H9 (cell line): Measurements from ENCODE around the gene DUSP16. TPM values are rescaled to one million over a fixed set of nuclear protein-coding genes. Genes with fewer than 3 reads are reported as not detected.

Experiments used
- DNase-seq: peaks from one replicate; pipeline ENCODE4 v3.0.0-alpha.2; 2017
- H2AFZ ChIP-seq: one replicate; pipeline ENCODE4 v1.6.1; 2013; ENCODE audit warnings: mild to moderate bottlenecking, low read length, control low read depth, moderate library complexity
- H2AK5ac ChIP-seq: 2 replicates; pipeline ENCODE4 v1.6.1; 2013; ENCODE audit warnings: low read length, control low read depth, mixed read lengths; ENCODE audit not compliant: insufficient read length
- H2BK120ac ChIP-seq: one replicate; pipeline ENCODE4 v1.6.1; 2013; ENCODE audit warnings: low read depth, mild to moderate bottlenecking, low read length, control low read depth, inconsistent platforms; ENCODE audit not compliant: poor library complexity, severe bottlenecking
- H2BK12ac ChIP-seq: 2 replicates; pipeline ENCODE4 v1.6.1; 2013; ENCODE audit warnings: low read length, control low read depth, mixed read lengths, low read depth; ENCODE audit not compliant: insufficient read length
- H2BK15ac ChIP-seq: 2 replicates; pipeline ENCODE4 v1.6.1; 2013; ENCODE audit warnings: low read depth, low read length, control low read depth
- H2BK20ac ChIP-seq: one replicate; pipeline ENCODE4 v1.6.1; 2013; ENCODE audit warnings: low read depth, mild to moderate bottlenecking, low read length, control low read depth, inconsistent platforms; ENCODE audit not compliant: poor library complexity, severe bottlenecking
- H2BK5ac ChIP-seq: 2 replicates; pipeline ENCODE4 v1.6.1; 2013; ENCODE audit warnings: low read length, control low read depth, mixed read lengths; ENCODE audit not compliant: insufficient read length
- H3K14ac ChIP-seq: 2 replicates; pipeline ENCODE4 v1.6.1; 2013; ENCODE audit warnings: low read length, control low read depth; ENCODE audit not compliant: insufficient read depth
- H3K18ac ChIP-seq: 2 replicates; pipeline ENCODE4 v1.6.1; 2013; ENCODE audit warnings: low read depth, mild to moderate bottlenecking, mixed read lengths, low read length, control low read depth; ENCODE audit not compliant: insufficient read length
- H3K23ac ChIP-seq: 2 replicates; pipeline ENCODE4 v1.6.1; 2013; ENCODE audit warnings: low read length, control low read depth, mixed read lengths, low read depth; ENCODE audit not compliant: insufficient read length
- H3K23me2 ChIP-seq: 2 replicates; pipeline ENCODE4 v1.6.1; 2013; ENCODE audit warnings: low read depth, mild to moderate bottlenecking, mixed read lengths, low read length, control low read depth; ENCODE audit not compliant: insufficient read length, poor library complexity, severe bottlenecking
- H3K27ac ChIP-seq: 2 replicates; pipeline ENCODE4 v1.5.1; 2013; ENCODE audit warnings: low read length, control low read depth, mixed read lengths, low read depth; ENCODE audit not compliant: insufficient read length
- H3K27me3 ChIP-seq: 2 replicates; pipeline ENCODE4 v1.6.1; 2013; ENCODE audit warnings: low read length, control low read depth, inconsistent platforms; ENCODE audit not compliant: insufficient read depth
- H3K4ac ChIP-seq: 2 replicates; pipeline ENCODE4 v1.6.1; 2013; ENCODE audit warnings: low read depth, mild to moderate bottlenecking, control low read depth, inconsistent platforms, low read length, moderate library complexity
- H3K4me1 ChIP-seq: 2 replicates; pipeline ENCODE4 v1.6.1; 2013; ENCODE audit warnings: low read length, control low read depth, inconsistent platforms; ENCODE audit not compliant: insufficient read depth
- H3K4me2 ChIP-seq: 2 replicates; pipeline ENCODE4 v1.6.1; 2013; ENCODE audit warnings: low read length, control low read depth, mixed read lengths; ENCODE audit not compliant: insufficient read length, insufficient read depth
- H3K56ac ChIP-seq: 2 replicates; pipeline ENCODE4 v1.6.1; 2013; ENCODE audit warnings: low read depth, mild to moderate bottlenecking, mixed read lengths, low read length, control low read depth; ENCODE audit not compliant: insufficient read length
- H3K79me1 ChIP-seq: 2 replicates; pipeline ENCODE4 v1.6.1; 2013; ENCODE audit warnings: low read depth, mild to moderate bottlenecking, moderate library complexity, low read length, control low read depth, inconsistent platforms; ENCODE audit not compliant: insufficient read depth, poor library complexity, severe bottlenecking
- H3K79me2 ChIP-seq: 2 replicates; pipeline ENCODE4 v1.6.1; 2013; ENCODE audit warnings: low read length, control low read depth, inconsistent platforms; ENCODE audit not compliant: insufficient read depth
- H3K9ac ChIP-seq: 2 replicates; pipeline ENCODE4 v1.6.1; 2013; ENCODE audit warnings: low read length, control low read depth, mixed read lengths; ENCODE audit not compliant: insufficient read length; ENCODE audit errors: extremely low read depth
- H3K9me3 ChIP-seq: one replicate; pipeline ENCODE4 v1.6.1; 2013; ENCODE audit warnings: low read depth, low read length, inconsistent platforms; ENCODE audit not compliant: control insufficient read depth
- H3T11ph ChIP-seq: one replicate; pipeline ENCODE4 v1.6.1; 2013; ENCODE audit warnings: mild to moderate bottlenecking, low read length, control low read depth, inconsistent platforms
- H4K20me1 ChIP-seq: one replicate; pipeline ENCODE4 v1.6.1; 2013; ENCODE audit not compliant: control insufficient read depth, insufficient read length, insufficient read depth
- H4K5ac ChIP-seq: 2 replicates; pipeline ENCODE4 v1.6.1; 2013; ENCODE audit warnings: low read depth, mild to moderate bottlenecking, mixed read lengths, low read length, control low read depth; ENCODE audit not compliant: insufficient read length
- H4K8ac ChIP-seq: replicated peaks from 2 replicates; pipeline ENCODE4 v1.6.1; 2013; ENCODE audit warnings: low read length, control low read depth, mixed read lengths, low read depth; ENCODE audit not compliant: insufficient read length
- H4K91ac ChIP-seq: 2 replicates; pipeline ENCODE4 v1.6.1; 2013; ENCODE audit warnings: low read depth, mild to moderate bottlenecking, moderate library complexity, mixed read lengths, low read length, control low read depth; ENCODE audit not compliant: insufficient read length
- H3K27ac Mint-ChIP-seq, 3 experiments: 2 replicates in 2 of 3; 3 replicates in 1 of 3; pipeline ENCODE4 v1.8.0; 2020 to 2021; ENCODE audit warnings: mixed read lengths in 3 of 3, mild to moderate bottlenecking in 1 of 3, moderate library complexity in 1 of 3
- H3K27me3 Mint-ChIP-seq: 2 replicates; pipeline ENCODE4 v1.8.0; 2021; ENCODE audit warnings: low read depth, mild to moderate bottlenecking, moderate library complexity, mixed read lengths
- H3K36me3 Mint-ChIP-seq, 3 experiments: 2 replicates in 2 of 3; 3 replicates in 1 of 3; pipeline ENCODE4 v1.8.0; 2020 to 2021; ENCODE audit warnings: low read depth in 3 of 3, mixed read lengths in 3 of 3; ENCODE audit not compliant: insufficient read depth in 1 of 3
- H3K4me1 Mint-ChIP-seq, 2 experiments: 2 replicates each; pipeline ENCODE4 v1.8.0; 2020; ENCODE audit warnings: mixed read lengths in 2 of 2
- H3K4me3 Mint-ChIP-seq, 2 experiments: 2 replicates in 1 of 2; 3 replicates in 1 of 2; pipeline ENCODE4 v1.8.0; 2020 to 2021; ENCODE audit warnings: mild to moderate bottlenecking in 2 of 2, mixed read lengths in 2 of 2, moderate library complexity in 1 of 2
- H3K9me3 Mint-ChIP-seq, 2 experiments: 2 replicates in 1 of 2; 3 replicates in 1 of 2; pipeline ENCODE4 v1.8.0; 2020; ENCODE audit warnings: mild to moderate bottlenecking in 2 of 2, mixed read lengths in 2 of 2, moderate library complexity in 1 of 2
- WGBS: extraction: QIAGEN DNeasy Blood & Tissue Kit; methylation state at CpG from one replicate; pipeline ENCODE4 v1.1.7; 2013; ENCODE audit warnings: missing lambda C conversion rate, low lambda C conversion rate, mixed read lengths; ENCODE audit not compliant: insufficient read length; ENCODE audit errors: extremely low coverage; 5-methylcytosine and 5-hydroxymethylcytosine counted together
- total RNA-seq: library from RNA; stranded (reverse); gene quantifications from 2 replicates; pipeline ENCODE4 v1.2.1, GENCODE V29; 2021
- TF ChIP-seq, protein P1 (sequence below): fragments of 200-600 bp; sonication (generic); conservative IDR thresholded peaks from 3 replicates; pipeline ENCODE4 v1.8.0; 2021; ENCODE audit warnings: antibody characterized with exemption, mild to moderate bottlenecking

DUSP16 gene
- total RNA-seq, 1 experiment from 2014 or later: 64.0 TPM

DNA sequence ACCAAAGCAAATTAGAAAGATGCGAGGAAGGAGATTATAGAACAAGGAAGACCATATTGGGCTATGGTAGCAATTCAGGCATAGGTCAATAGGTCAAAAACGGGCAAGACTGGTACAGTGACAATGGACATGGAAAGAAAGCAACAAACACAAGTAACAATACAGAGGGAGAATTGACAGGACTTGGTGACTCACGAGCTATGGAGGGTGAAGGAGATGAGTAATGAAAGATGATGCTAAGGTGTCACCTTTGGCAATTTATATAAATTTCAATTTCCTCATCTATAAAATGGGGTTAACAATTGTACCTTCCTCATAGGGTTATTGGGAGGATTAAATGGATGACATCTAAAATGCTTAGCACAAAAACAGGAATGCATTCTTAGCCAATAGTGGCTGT is 15.1 kb upstream of the DUSP16 start:
- Histone ChIP-seq H3K79me2 (no peaks in the 10 kb centered on the region), H4K91ac (no peak overlapping the region), H2BK5ac (no peak overlapping the region), H3K18ac (no peak overlapping the region), H2AK5ac (no peak overlapping the region), H3K27me3 (peaks cover 2% of the 10 kb centered on the region; the same call in 1 of the 2 replicates), H3K23ac (no peak overlapping the region), H2BK20ac (no peak overlapping the region), H3K27ac (no peak overlapping the region), H2AFZ (no peak overlapping the region), H2BK15ac (no peak overlapping the region), H3K14ac (no peak overlapping the region), H2BK12ac (no peak overlapping the region), H3K23me2 (no peaks in the 10 kb centered on the region), H4K20me1 (no peaks in the 10 kb centered on the region), H4K8ac (no peak overlapping the region), H3K4me1 (no peaks in the 10 kb centered on the region), H3K56ac (no peak overlapping the region), H3K9ac (no peak overlapping the region), H4K5ac (no peak overlapping the region), H3K79me1 (no peaks in the 10 kb centered on the region), H3K4ac (no peak overlapping the region), H2BK120ac (no peak overlapping the region), H3K4me2 (no peak overlapping the region), H3K9me3 (no peaks in the 10 kb centered on the region), H3T11ph (no peak overlapping the region)
- Mint-ChIP-seq H3K27ac (no peak overlapping the region; a peak in 1 of 7 replicates), H3K4me1 (peaks cover 8% of the 10 kb centered on the region in 2 experiments; a peak in 3 of 4 replicates), H3K4me3 (no peak overlapping the region), H3K36me3 (no peaks in the 10 kb centered on the region), H3K27me3 (no peaks in the 10 kb centered on the region), H3K9me3 (peaks cover 0 to 3% of the 10 kb centered on the region in 2 experiments; a peak in 2 of 5 replicates)
- DNase-seq: no peak
- no CpG with 5 or more reads among the region's 3 CpGs for WGBS
- TF ChIP-seq, protein P1, sequence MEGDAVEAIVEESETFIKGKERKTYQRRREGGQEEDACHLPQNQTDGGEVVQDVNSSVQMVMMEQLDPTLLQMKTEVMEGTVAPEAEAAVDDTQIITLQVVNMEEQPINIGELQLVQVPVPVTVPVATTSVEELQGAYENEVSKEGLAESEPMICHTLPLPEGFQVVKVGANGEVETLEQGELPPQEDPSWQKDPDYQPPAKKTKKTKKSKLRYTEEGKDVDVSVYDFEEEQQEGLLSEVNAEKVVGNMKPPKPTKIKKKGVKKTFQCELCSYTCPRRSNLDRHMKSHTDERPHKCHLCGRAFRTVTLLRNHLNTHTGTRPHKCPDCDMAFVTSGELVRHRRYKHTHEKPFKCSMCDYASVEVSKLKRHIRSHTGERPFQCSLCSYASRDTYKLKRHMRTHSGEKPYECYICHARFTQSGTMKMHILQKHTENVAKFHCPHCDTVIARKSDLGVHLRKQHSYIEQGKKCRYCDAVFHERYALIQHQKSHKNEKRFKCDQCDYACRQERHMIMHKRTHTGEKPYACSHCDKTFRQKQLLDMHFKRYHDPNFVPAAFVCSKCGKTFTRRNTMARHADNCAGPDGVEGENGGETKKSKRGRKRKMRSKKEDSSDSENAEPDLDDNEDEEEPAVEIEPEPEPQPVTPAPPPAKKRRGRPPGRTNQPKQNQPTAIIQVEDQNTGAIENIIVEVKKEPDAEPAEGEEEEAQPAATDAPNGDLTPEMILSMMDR: no peak
